K562 (cell line): Measurements from ENCODE around the gene CFD. TPM values are rescaled to one million over a fixed set of nuclear protein-coding genes. Genes with fewer than 3 reads are reported as not detected.

ENCODE experiments used
- CLOCK ChIP-seq: fragments of 250-450 bp; sonication (Bioruptor Pico); IDR thresholded peaks from 2 replicates; pipeline ENCODE4 v1.4.0; 2020; ENCODE audit warnings: mild to moderate bottlenecking, moderate library complexity, borderline replicate concordance
- CREB3 ChIP-seq: fragments of 450-650 bp; conservative IDR thresholded peaks from 2 replicates; pipeline ENCODE4 v1.6.1; 2016; ENCODE audit warnings: missing genetic modification characterization, low read depth, mild to moderate bottlenecking, missing compliant biosample characterization, moderate library complexity
- ESRRB ChIP-seq: fragments of 250-450 bp; sonication (Bioruptor Pico); IDR thresholded peaks from 2 replicates; pipeline ENCODE4 v1.5.0; 2020; ENCODE audit warnings: mild to moderate bottlenecking, moderate library complexity, borderline replicate concordance
- FIP1L1 ChIP-seq: fragments of 200-400 bp; formaldehyde crosslinking; IDR thresholded peaks from 2 replicates; pipeline ENCODE4 v1.6.1; 2018; ENCODE audit warnings: mild to moderate bottlenecking, low read depth, low read length; ENCODE audit not compliant: poor library complexity, severe bottlenecking
- FOXK1 ChIP-seq: sonication (generic); formaldehyde crosslinking; IDR thresholded peaks from 2 replicates; pipeline ENCODE4 v1.8.0; 2022; ENCODE audit warnings: missing genetic modification reagents, mild to moderate bottlenecking, borderline replicate concordance
- HDAC3 ChIP-seq: fragments of 450-650 bp; IDR thresholded peaks from 2 replicates; pipeline ENCODE4 v1.6.1; 2018; ENCODE audit warnings: borderline replicate concordance, mild to moderate bottlenecking, moderate library complexity; ENCODE audit not compliant: partially characterized antibody
- KDM2B ChIP-seq: fragments of 250-450 bp; sonication (Bioruptor Pico); IDR thresholded peaks from 2 replicates; pipeline ENCODE4 v1.8.0; 2021; ENCODE audit warnings: mild to moderate bottlenecking, moderate library complexity
- MEIS2 ChIP-seq: fragments of 450-650 bp; IDR thresholded peaks from 2 replicates; pipeline ENCODE4 v1.6.1; 2014; ENCODE audit warnings: mild to moderate bottlenecking; ENCODE audit not compliant: partially characterized antibody
- POLR2AphosphoS5 ChIP-seq: IDR thresholded peaks from 2 replicates; pipeline ENCODE4 v1.6.1; 2011; ENCODE audit warnings: mild to moderate bottlenecking, low read depth, low read length, moderate library complexity; ENCODE audit not compliant: control insufficient read depth, insufficient read depth
- PTRF ChIP-seq: fragments of 450-650 bp; IDR thresholded peaks from 2 replicates; pipeline ENCODE4 v1.6.1; 2016; ENCODE audit warnings: mild to moderate bottlenecking, missing genetic modification characterization, missing compliant biosample characterization
- RBFOX2 ChIP-seq: fragments of 200-400 bp; formaldehyde crosslinking; IDR thresholded peaks from 2 replicates; pipeline ENCODE4 v1.6.1; 2017; ENCODE audit warnings: low read depth, mild to moderate bottlenecking, low read length, moderate library complexity
- RBM14 ChIP-seq: fragments of 200-400 bp; formaldehyde crosslinking; IDR thresholded peaks from 2 replicates; pipeline ENCODE4 v1.6.1; 2018; ENCODE audit warnings: low read depth, mild to moderate bottlenecking, low read length, moderate library complexity, borderline replicate concordance; ENCODE audit not compliant: insufficient read depth
- SMAD3 ChIP-seq: fragments of 450-650 bp; formaldehyde crosslinking; conservative IDR thresholded peaks from 2 replicates; pipeline ENCODE4 v1.4.0; 2020; ENCODE audit warnings: mild to moderate bottlenecking
- SRSF9 ChIP-seq: fragments of 200-400 bp; formaldehyde crosslinking; IDR thresholded peaks from 2 replicates; pipeline ENCODE4 v1.6.1; 2017; ENCODE audit warnings: low read depth, low read length, borderline replicate concordance
- TSC22D4 ChIP-seq: fragments of 450-650 bp; IDR thresholded peaks from 2 replicates; pipeline ENCODE4 v1.6.1; 2016; ENCODE audit warnings: missing genetic modification characterization, missing biosample characterization, control low read depth
- ZBTB33 ChIP-seq: sonication (generic); formaldehyde crosslinking; IDR thresholded peaks from 2 replicates; pipeline ENCODE4 v1.8.1; 2023; ENCODE audit warnings: mild to moderate bottlenecking, missing genetic modification reagents
- ZFP91 ChIP-seq: sonication (generic); formaldehyde crosslinking; IDR thresholded peaks from 2 replicates; pipeline ENCODE4 v1.8.0; 2022; ENCODE audit warnings: mild to moderate bottlenecking, missing genetic modification reagents
- ZNF584 ChIP-seq: fragments of 200-800 bp; sonication (Bioruptor generic); IDR thresholded peaks from 2 replicates; pipeline ENCODE4 v1.6.1; 2016; ENCODE audit warnings: low read depth, mild to moderate bottlenecking, missing genetic modification characterization, missing compliant biosample characterization
- ZNF77 ChIP-seq: fragments of 250-450 bp; sonication (Bioruptor Pico); IDR thresholded peaks from 2 replicates; pipeline ENCODE4 v1.5.0; 2020
- polyA plus RNA-seq, 8 experiments: library from polyadenylated mRNA; depleted of rRNA in 4 of 8; stranded (reverse) in 5 of 8; unstranded in 3 of 8; fragments of >200 nt; fragmentation: Nextera tagmentation in 2 of 8; fragmentation: Illumina TruSeq in 1 of 8; extraction: Ambion mirVana in 2 of 8; extraction: Trizol in 1 of 8; gene quantifications; 2 replicates each; pipeline versions ENCODE4 v1.2.1 to v1.2.3, GENCODE V29; 2011 to 2014; ENCODE audit warnings: inconsistent platforms in 1 of 8, missing spikeins in 1 of 8
- total RNA-seq, 7 experiments: library from RNA; depleted of rRNA in 6 of 7; stranded (reverse); fragments of >200 nt in 6 of 7; fragmentation: Illumina TruSeq in 2 of 7; extraction: Trizol in 2 of 7; gene quantifications; 2 replicates each; pipeline versions ENCODE4 v1.2.1 to v1.2.3, GENCODE V29; 2011 to 2021; ENCODE audit warnings: low replicate concordance in 1 of 7

Gene CFD
- total and polyA plus RNA-seq, 9 of the 15 experiments (the other 6 are each of a cell fraction or from before 2014, with no cell fraction given): 0.52 to 59.4 (median 7.6) TPM

DNA sequence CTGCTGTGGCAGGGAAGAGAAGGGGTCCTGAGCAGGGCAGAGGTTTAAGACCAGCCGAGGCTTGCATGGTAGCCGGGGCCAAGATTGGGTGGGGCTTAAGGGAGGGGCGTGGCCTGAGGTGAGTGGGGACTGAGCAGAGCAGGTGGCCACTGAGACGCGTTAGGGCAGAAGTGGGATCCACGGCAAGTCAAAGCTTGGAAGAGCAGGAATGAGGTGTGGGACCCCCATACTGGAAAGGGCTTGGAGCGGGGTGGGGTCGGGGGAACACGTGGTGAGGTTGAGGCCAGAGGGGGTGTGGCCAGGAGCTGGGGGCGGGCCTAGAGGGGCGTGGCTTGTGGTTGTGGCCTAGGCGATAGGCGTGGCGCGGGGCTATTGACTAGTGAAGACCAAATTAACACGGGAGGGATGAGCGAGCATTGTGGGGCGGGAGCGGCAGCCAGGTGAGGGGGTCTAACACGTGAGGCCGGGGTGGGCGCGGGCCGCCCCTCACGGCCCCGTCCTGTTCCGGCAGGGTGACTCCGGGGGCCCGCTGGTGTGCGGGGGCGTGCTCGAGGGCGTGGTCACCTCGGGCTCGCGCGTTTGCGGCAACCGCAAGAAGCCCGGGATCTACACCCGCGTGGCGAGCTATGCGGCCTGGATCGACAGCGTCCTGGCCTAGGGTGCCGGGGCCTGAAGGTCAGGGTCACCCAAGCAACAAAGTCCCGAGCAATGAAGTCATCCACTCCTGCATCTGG lies 3.3 kb downstream of the CFD start (continued):
- peak; percentile 27; the same call in 1 of the 2 replicates for TF ChIP-seq POLR2AphosphoS5
- TF ChIP-seq HDAC3: no peak
- no peak for TF ChIP-seq ZNF584 (CRISPR knock-in tag)
- TF ChIP-seq ZNF77 (CRISPR knock-in tag): no peak
- TF ChIP-seq FIP1L1: peak; percentile 49
- no peak for TF ChIP-seq SRSF9
- TF ChIP-seq KDM2B (CRISPR knock-in tag): no peak
- no peak for TF ChIP-seq CREB3 (tag)
- TF ChIP-seq RBFOX2: peak; percentile 71
- TF ChIP-seq ZFP91 (CRISPR knock-in tag): no peak
- peak; percentile 95; the same call in 1 of the 2 replicates for TF ChIP-seq FOXK1
- no peak for TF ChIP-seq MEIS2
- no peak for TF ChIP-seq SMAD3 (CRISPR knock-in tag)
- no peak for TF ChIP-seq RBM14
- peak; percentile 72; the same call in 1 of the 2 replicates for TF ChIP-seq ZBTB33 (CRISPR knock-in tag)
- TF ChIP-seq TSC22D4 (tag): no peak
- TF ChIP-seq PTRF: no peak
- no peak for TF ChIP-seq ESRRB (CRISPR knock-in tag)
- TF ChIP-seq CLOCK (CRISPR knock-in tag): no peak
